HL-60 (cell line): ENCODE data around the gene LBH.

Experiments used
- GABPA ChIP-seq: IDR thresholded peaks from 2 replicates; pipeline ENCODE4 v1.6.1; 2012; ENCODE audit warnings: low read depth
- POLR2AphosphoS5 ChIP-seq: IDR thresholded peaks from 2 replicates; pipeline ENCODE4 v1.6.1; 2012; ENCODE audit warnings: low read depth
- SPI1 ChIP-seq: IDR thresholded peaks from 2 replicates; pipeline ENCODE4 v1.6.1; 2012; ENCODE audit warnings: low read depth, mild to moderate bottlenecking, borderline replicate concordance
- TF ChIP-seq, protein P1 (sequence below): IDR thresholded peaks from 2 replicates; pipeline ENCODE4 v1.6.1; 2012; ENCODE audit warnings: low read depth; ENCODE audit not compliant: insufficient replicate concordance
- TF ChIP-seq, protein P2 (sequence below): IDR thresholded peaks from one replicate; pipeline ENCODE4 v1.5.1; 2011; ENCODE audit warnings: low read length, control low read depth, inconsistent platforms; ENCODE audit not compliant: insufficient read depth

DNA sequence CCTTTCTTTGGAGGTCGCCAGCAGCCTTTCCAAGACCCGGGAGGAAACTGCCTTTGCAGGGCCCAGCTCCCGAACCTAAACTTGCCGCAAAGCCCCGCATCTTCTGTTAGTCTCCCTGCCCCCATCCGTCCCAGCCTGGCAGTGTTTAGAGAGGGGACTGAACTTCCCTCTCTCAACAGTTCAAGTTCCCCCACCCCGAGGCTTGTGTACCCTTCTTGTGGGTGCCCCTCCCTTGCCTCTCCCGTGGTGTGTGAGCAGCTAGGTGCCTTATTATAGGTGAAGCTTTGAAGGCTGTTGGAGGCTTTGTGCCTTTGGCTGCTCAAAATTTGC is 1.4 kb downstream of the LBH start:
- TF ChIP-seq, protein P1, sequence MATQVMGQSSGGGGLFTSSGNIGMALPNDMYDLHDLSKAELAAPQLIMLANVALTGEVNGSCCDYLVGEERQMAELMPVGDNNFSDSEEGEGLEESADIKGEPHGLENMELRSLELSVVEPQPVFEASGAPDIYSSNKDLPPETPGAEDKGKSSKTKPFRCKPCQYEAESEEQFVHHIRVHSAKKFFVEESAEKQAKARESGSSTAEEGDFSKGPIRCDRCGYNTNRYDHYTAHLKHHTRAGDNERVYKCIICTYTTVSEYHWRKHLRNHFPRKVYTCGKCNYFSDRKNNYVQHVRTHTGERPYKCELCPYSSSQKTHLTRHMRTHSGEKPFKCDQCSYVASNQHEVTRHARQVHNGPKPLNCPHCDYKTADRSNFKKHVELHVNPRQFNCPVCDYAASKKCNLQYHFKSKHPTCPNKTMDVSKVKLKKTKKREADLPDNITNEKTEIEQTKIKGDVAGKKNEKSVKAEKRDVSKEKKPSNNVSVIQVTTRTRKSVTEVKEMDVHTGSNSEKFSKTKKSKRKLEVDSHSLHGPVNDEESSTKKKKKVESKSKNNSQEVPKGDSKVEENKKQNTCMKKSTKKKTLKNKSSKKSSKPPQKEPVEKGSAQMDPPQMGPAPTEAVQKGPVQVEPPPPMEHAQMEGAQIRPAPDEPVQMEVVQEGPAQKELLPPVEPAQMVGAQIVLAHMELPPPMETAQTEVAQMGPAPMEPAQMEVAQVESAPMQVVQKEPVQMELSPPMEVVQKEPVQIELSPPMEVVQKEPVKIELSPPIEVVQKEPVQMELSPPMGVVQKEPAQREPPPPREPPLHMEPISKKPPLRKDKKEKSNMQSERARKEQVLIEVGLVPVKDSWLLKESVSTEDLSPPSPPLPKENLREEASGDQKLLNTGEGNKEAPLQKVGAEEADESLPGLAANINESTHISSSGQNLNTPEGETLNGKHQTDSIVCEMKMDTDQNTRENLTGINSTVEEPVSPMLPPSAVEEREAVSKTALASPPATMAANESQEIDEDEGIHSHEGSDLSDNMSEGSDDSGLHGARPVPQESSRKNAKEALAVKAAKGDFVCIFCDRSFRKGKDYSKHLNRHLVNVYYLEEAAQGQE = no peak
- TF ChIP-seq, protein P2, sequence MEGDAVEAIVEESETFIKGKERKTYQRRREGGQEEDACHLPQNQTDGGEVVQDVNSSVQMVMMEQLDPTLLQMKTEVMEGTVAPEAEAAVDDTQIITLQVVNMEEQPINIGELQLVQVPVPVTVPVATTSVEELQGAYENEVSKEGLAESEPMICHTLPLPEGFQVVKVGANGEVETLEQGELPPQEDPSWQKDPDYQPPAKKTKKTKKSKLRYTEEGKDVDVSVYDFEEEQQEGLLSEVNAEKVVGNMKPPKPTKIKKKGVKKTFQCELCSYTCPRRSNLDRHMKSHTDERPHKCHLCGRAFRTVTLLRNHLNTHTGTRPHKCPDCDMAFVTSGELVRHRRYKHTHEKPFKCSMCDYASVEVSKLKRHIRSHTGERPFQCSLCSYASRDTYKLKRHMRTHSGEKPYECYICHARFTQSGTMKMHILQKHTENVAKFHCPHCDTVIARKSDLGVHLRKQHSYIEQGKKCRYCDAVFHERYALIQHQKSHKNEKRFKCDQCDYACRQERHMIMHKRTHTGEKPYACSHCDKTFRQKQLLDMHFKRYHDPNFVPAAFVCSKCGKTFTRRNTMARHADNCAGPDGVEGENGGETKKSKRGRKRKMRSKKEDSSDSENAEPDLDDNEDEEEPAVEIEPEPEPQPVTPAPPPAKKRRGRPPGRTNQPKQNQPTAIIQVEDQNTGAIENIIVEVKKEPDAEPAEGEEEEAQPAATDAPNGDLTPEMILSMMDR = no peak
- no peak for TF ChIP-seq GABPA
- no peak for TF ChIP-seq POLR2AphosphoS5
- no peak for TF ChIP-seq SPI1
